ENCODE results near the gene CLEC9A. TPM values are rescaled to one million over a fixed set of nuclear protein-coding genes. Genes with fewer than 3 reads are reported as not detected.

Gene CLEC9A
- total RNA-seq, 1 experiment from 2014 or later = not detected

DNA sequence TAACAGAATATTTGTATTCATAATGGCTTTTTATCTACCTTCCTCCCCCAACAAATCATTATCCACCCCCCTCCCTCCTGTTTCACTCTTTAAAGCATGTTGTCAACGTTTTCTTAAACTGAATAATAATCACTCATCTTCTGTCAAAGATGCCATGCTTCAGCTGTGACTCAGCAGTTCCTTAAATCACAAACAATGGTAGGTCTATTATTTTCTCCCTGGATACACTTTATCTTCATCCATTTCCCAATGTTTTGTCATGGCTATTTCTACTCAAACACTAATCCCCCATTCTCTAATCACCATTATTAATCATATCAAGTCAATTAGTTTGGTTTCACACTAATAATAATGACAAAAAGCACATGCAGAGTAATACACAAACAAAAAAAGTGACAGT is 13.6 kb upstream of the CLEC9A start:
- ChIA-PET CTCF (no interaction called here), RAD21 (ENCODE audit: low non-redundant PET in 1 of 2, low total read pairs in 2 of 2, uncharacterized antibody in 2 of 2, unreplicated experiment in 2 of 2) (no interaction called here), POLR2A (no interaction called here)
- Histone ChIP-seq H3K4me1 (ENCODE audit: control insufficient read depth in 1 of 2, insufficient read depth in 2 of 2, low read length in 2 of 2) (no peaks in the 10 kb centered on the region), H3K9me3 (ENCODE audit: control insufficient read depth in 1 of 2, insufficient read depth in 1 of 2, low read depth in 1 of 2, low read length in 2 of 2) (no peaks in the 10 kb centered on the region), H2AFZ (ENCODE audit: low read depth, low read length, poor library complexity, severe bottlenecking) (no peak overlapping the region), H3K27ac (ENCODE audit: low read depth, low read length) (no peak overlapping the region), H4K20me1 (ENCODE audit: insufficient read depth) (no peaks in the 10 kb centered on the region), H3K9ac (ENCODE audit: low read length) (no peak overlapping the region), H3K36me3 (ENCODE audit: control insufficient read depth in 1 of 2, insufficient read depth in 2 of 2, low read length in 2 of 2) (no peaks in the 10 kb centered on the region), H3K4me3 (replicated peaks in 1 of 2; ENCODE audit: low read depth in 1 of 2, low read length in 2 of 2) (no peak overlapping the region), H3K79me2 (ENCODE audit: insufficient read depth, low read length) (no peaks in the 10 kb centered on the region), H3K9me2 (ENCODE audit: insufficient read depth) (peaks cover 4% of the 10 kb centered on the region; the same call in 1 of the 2 replicates), H3K4me2 (ENCODE audit: low read length) (no peak overlapping the region), H3K27me3 (ENCODE audit: insufficient read depth, low read length) (peaks cover 32% of the 10 kb centered on the region)
- DNase-seq (ENCODE audit: low read depth, low spot score) = no peak
- no peak for TF ChIP-seq POLR2A (IDR thresholded peaks at IDR 0.05; ENCODE audit: borderline replicate concordance, extremely low read depth, insufficient read depth, insufficient read length)
- BruUV-seq (replicated peaks) = no TSS peak
- intact Hi-C loops (cut with micrococcal nuclease) = no loop called here
- no peak for ATAC-seq

DNA sequence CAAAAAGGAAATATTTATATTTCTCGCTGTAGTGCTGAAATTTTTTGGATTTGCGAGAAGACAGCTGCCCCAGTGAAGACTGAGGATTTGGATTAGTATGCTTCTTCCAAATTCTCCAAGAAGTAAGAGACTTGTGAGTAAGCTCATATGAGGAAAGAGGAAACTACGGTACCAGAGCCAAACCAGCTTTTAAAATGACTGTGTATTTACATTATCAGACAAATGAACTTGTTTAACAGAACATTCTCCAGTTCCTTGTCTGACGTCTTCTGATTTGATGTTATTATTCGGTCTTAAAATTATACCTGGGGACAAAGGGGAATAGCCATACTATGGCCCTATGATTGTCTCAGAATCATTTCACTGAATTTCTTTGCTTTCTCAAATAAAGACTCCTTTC is 12.1 kb upstream of the CLEC9A start:
- TF ChIP-seq RAD21 (IDR thresholded peaks at IDR 0.05; ENCODE audit: low read depth) (no peak), CBX3 (IDR thresholded peaks at IDR 0.05; ENCODE audit: low read depth) (no peak), EGR1 (IDR thresholded peaks at IDR 0.05; ENCODE audit: low read depth) (no peak), YY1 (IDR thresholded peaks at IDR 0.05; ENCODE audit: extremely low read depth, insufficient replicate concordance, low read depth, low read length) (no peak), JUND (IDR thresholded peaks at IDR 0.05) (no peak), EZH2 (IDR thresholded peaks at IDR 0.05) (no peak), ZNF274 (IDR thresholded peaks at IDR 0.05; ENCODE audit: low read depth, low read length) (no peak), SIN3A (IDR thresholded peaks at IDR 0.05; ENCODE audit: low read depth) (no peak), SP1 (IDR thresholded peaks at IDR 0.05; ENCODE audit: low read depth) (no peak)
- TF ChIP-seq, protein P1, sequence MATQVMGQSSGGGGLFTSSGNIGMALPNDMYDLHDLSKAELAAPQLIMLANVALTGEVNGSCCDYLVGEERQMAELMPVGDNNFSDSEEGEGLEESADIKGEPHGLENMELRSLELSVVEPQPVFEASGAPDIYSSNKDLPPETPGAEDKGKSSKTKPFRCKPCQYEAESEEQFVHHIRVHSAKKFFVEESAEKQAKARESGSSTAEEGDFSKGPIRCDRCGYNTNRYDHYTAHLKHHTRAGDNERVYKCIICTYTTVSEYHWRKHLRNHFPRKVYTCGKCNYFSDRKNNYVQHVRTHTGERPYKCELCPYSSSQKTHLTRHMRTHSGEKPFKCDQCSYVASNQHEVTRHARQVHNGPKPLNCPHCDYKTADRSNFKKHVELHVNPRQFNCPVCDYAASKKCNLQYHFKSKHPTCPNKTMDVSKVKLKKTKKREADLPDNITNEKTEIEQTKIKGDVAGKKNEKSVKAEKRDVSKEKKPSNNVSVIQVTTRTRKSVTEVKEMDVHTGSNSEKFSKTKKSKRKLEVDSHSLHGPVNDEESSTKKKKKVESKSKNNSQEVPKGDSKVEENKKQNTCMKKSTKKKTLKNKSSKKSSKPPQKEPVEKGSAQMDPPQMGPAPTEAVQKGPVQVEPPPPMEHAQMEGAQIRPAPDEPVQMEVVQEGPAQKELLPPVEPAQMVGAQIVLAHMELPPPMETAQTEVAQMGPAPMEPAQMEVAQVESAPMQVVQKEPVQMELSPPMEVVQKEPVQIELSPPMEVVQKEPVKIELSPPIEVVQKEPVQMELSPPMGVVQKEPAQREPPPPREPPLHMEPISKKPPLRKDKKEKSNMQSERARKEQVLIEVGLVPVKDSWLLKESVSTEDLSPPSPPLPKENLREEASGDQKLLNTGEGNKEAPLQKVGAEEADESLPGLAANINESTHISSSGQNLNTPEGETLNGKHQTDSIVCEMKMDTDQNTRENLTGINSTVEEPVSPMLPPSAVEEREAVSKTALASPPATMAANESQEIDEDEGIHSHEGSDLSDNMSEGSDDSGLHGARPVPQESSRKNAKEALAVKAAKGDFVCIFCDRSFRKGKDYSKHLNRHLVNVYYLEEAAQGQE (IDR thresholded peaks at IDR 0.05; ENCODE audit: low read depth) = no peak
- TF ChIP-seq, protein P2, sequence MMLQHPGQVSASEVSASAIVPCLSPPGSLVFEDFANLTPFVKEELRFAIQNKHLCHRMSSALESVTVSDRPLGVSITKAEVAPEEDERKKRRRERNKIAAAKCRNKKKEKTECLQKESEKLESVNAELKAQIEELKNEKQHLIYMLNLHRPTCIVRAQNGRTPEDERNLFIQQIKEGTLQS (IDR thresholded peaks at IDR 0.05) = no peak
- TF ChIP-seq, protein P3, sequence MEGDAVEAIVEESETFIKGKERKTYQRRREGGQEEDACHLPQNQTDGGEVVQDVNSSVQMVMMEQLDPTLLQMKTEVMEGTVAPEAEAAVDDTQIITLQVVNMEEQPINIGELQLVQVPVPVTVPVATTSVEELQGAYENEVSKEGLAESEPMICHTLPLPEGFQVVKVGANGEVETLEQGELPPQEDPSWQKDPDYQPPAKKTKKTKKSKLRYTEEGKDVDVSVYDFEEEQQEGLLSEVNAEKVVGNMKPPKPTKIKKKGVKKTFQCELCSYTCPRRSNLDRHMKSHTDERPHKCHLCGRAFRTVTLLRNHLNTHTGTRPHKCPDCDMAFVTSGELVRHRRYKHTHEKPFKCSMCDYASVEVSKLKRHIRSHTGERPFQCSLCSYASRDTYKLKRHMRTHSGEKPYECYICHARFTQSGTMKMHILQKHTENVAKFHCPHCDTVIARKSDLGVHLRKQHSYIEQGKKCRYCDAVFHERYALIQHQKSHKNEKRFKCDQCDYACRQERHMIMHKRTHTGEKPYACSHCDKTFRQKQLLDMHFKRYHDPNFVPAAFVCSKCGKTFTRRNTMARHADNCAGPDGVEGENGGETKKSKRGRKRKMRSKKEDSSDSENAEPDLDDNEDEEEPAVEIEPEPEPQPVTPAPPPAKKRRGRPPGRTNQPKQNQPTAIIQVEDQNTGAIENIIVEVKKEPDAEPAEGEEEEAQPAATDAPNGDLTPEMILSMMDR (IDR thresholded peaks at IDR 0.05 in 2 of 3, conservative IDR thresholded peaks at IDR 0.05 in 1 of 3; ENCODE audit: borderline replicate concordance in 1 of 3, insufficient read depth in 1 of 3, low read depth in 2 of 3, low read length in 2 of 3) = no peak
- TF ChIP-seq, protein P4, sequence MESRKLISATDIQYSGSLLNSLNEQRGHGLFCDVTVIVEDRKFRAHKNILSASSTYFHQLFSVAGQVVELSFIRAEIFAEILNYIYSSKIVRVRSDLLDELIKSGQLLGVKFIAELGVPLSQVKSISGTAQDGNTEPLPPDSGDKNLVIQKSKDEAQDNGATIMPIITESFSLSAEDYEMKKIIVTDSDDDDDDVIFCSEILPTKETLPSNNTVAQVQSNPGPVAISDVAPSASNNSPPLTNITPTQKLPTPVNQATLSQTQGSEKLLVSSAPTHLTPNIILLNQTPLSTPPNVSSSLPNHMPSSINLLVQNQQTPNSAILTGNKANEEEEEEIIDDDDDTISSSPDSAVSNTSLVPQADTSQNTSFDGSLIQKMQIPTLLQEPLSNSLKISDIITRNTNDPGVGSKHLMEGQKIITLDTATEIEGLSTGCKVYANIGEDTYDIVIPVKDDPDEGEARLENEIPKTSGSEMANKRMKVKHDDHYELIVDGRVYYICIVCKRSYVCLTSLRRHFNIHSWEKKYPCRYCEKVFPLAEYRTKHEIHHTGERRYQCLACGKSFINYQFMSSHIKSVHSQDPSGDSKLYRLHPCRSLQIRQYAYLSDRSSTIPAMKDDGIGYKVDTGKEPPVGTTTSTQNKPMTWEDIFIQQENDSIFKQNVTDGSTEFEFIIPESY (IDR thresholded peaks at IDR 0.05; ENCODE audit: extremely low read depth, insufficient replicate concordance, low read length) = no peak
- H3K36me3 ChIP-seq (ENCODE audit: control insufficient read depth in 1 of 2, insufficient read depth in 2 of 2, low read length in 2 of 2) = no peaks in the 10 kb centered on the region
- no peak overlapping the region for H3K4me3 ChIP-seq (replicated peaks in 1 of 2; ENCODE audit: low read depth in 1 of 2, low read length in 2 of 2)
- no peak overlapping the region for H3K27ac ChIP-seq (ENCODE audit: low read depth, low read length)
- POLR2A ChIA-PET = no interaction called here
- ATAC-seq (no peak), DNase-seq (ENCODE audit: low read depth, low spot score) (no peak)
- peaks cover 18% of the 10 kb centered on the region for H3K27me3 ChIP-seq (ENCODE audit: insufficient read depth, low read length)
- no TSS peak for BruUV-seq (replicated peaks)
- no peaks in the 10 kb centered on the region for H3K79me2 ChIP-seq (ENCODE audit: insufficient read depth, low read length)
- intact Hi-C loops (cut with micrococcal nuclease) = no loop called here
- RAD21 ChIA-PET (ENCODE audit: low non-redundant PET in 1 of 2, low total read pairs in 2 of 2, uncharacterized antibody in 2 of 2, unreplicated experiment in 2 of 2) = no interaction called here
- no peak overlapping the region for H2AFZ ChIP-seq (ENCODE audit: low read depth, low read length, poor library complexity, severe bottlenecking)
- no peaks in the 10 kb centered on the region for H3K9me3 ChIP-seq (ENCODE audit: control insufficient read depth in 1 of 2, insufficient read depth in 1 of 2, low read depth in 1 of 2, low read length in 2 of 2)
- H3K9ac ChIP-seq (ENCODE audit: low read length) = no peak overlapping the region
- H3K4me2 ChIP-seq (ENCODE audit: low read length) = no peak overlapping the region
- CTCF ChIA-PET = interaction anchor here (1.3 kb wide), 1 partner anchor 8 kb away, joined by 4 read pairs; no protein-coding TSS in a partner anchor
- no peaks in the 10 kb centered on the region for H3K4me1 ChIP-seq (ENCODE audit: control insufficient read depth in 1 of 2, insufficient read depth in 2 of 2, low read length in 2 of 2)
- no peaks in the 10 kb centered on the region for H4K20me1 ChIP-seq (ENCODE audit: insufficient read depth)
- H3K9me2 ChIP-seq (ENCODE audit: insufficient read depth) = peaks cover 4% of the 10 kb centered on the region; the same call in 1 of the 2 replicates
